ENCODE results near the gene AKAP6.

Gene AKAP6

DNA sequence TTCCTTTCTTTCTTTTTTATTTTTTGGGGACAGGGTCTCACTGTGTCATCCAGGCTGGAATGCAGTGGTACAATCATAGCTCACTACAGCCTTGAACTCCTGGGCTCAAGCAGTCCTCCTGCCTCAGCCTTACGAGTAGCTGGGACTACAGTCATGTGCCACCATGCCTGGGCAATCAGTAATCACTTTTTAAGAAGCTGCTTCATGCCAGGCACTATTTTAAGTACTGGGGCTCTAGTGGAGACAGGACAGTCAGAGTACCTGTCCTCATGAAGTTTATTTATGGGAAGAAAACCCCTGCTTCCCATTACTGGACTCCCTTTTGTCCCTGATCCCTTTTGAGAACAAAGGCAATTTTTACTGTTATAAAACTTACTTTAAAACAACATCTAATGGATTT, 485.6 kb downstream of the AKAP6 start:
- no peak for DNase-seq (ENCODE audit: low read depth in 2 of 2, low spot score in 1 of 2)

DNA sequence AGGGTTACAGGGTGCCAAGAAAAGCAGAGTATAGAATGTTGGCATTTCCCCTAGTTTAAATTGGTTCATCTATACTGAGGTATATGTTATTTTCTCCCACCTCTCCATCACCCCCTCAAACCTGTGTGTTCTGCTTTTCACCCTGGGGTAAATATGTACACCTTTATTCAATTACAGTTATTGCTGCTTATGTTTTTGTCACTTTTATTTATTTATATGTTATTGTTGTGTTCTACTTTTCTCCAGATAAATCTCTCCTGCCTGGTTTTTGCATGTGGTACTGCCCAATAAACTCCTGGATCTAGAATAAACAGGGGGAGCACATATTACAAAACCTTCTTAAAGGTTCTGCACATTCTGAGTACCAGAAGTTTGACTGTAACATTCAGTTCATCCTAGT, 487.5 kb downstream of the AKAP6 start:
- no peak for DNase-seq (ENCODE audit: low read depth in 2 of 2, low spot score in 1 of 2)

DNA sequence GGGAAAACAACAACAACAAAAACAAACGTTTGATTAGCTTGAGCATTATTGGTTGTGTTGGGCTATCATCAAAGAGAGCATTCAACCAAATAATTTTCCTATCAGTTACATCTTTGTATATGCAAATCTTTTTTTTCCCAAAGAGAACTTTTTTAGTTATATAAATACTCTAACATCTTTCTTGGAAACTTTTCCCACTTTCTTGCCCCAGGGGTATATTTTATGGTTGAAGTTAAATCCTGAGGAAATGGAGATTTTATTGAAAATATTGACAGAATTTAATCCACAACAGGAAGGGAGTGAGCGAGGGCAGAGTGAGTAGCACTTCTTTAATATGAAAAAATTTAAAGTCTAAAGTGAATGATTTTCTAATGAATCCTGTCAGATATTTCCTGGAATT, 488.7 kb downstream of the AKAP6 start:
- DNase-seq (ENCODE audit: low read depth in 2 of 2, low spot score in 1 of 2): no peak

DNA sequence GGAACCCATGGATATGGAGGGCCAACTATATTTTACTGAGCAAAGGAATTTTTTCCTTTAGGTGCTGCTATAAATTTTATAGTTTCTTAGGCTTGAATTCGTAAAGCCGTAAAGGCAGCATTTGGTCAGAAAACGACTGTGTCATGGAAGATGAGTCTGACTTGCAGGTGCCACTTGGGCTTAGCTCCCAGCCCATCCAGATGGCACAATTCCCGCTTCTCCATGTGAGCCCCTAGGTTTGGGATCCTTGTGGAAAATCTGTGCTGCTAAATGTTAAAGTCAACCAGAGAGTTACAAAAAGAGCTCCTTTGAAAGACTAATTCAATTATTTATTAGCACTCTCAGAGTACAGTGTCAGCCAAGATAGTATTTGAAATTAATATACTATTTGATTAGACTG, 489.5 kb downstream of the AKAP6 start:
- DNase-seq (ENCODE audit: low read depth in 2 of 2, low spot score in 1 of 2): no peak

GRCh38 chr14:32820181-32820580, 491.1 kb downstream of the AKAP6 start:
- DNase-seq (ENCODE audit: low read depth in 2 of 2, low spot score in 1 of 2): no peak

DNA sequence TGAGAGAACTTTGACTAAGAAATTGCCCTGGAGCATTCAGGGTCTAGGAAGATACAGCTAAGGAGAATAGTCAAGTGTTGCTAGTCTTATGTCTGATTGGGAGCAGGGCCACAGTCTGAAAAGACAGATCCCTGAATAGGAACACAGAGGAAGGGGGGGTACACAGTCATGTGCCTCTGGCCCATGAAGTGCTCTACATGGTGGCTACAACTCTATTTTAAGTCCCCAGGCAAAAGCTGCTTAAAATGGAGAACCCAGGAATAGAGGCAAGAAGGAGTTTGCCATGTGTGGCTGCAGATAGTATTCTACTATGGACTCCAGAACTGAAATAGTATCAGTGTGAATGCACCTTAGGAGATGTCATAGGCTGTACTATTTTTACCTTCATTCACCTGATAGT, 491.6 kb downstream of the AKAP6 start:
- DNase-seq (ENCODE audit: low read depth in 2 of 2, low spot score in 1 of 2): no peak

- no peak for DNase-seq (ENCODE audit: low read depth in 2 of 2, low spot score in 1 of 2)
Measured at GRCh38 chr14:32821964-32822653, 493.0 kb downstream of the AKAP6 start.

- no peak for DNase-seq (ENCODE audit: low read depth in 2 of 2, low spot score in 1 of 2)
Measured at GRCh38 chr14:32823706-32824105, 494.6 kb downstream of the AKAP6 start.

DNA sequence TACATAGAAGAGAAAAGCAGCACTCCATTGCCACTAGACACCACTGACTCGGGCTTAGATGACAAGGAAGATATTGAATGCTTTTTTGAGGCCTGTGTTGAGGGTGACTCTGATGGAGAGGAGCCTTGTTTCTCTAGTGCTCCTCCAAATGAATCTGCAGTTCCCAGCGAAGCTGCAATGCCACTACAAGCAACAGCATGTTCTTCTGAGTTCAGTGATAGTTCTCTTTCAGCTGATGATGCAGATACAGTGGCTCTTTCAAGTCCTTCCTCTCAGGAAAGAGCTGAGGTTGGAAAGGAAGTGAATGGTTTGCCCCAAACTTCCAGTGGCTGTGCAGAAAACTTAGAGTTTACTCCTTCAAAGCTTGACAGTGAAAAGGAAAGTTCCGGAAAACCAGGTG, 495.1 kb downstream of the AKAP6 start:
- DNase-seq (ENCODE audit: low read depth in 2 of 2, low spot score in 1 of 2): no peak

- DNase-seq (ENCODE audit: low read depth in 2 of 2, low spot score in 1 of 2): no peak
Measured at GRCh38 chr14:32825058-32825457, 496.0 kb downstream of the AKAP6 start.

DNA sequence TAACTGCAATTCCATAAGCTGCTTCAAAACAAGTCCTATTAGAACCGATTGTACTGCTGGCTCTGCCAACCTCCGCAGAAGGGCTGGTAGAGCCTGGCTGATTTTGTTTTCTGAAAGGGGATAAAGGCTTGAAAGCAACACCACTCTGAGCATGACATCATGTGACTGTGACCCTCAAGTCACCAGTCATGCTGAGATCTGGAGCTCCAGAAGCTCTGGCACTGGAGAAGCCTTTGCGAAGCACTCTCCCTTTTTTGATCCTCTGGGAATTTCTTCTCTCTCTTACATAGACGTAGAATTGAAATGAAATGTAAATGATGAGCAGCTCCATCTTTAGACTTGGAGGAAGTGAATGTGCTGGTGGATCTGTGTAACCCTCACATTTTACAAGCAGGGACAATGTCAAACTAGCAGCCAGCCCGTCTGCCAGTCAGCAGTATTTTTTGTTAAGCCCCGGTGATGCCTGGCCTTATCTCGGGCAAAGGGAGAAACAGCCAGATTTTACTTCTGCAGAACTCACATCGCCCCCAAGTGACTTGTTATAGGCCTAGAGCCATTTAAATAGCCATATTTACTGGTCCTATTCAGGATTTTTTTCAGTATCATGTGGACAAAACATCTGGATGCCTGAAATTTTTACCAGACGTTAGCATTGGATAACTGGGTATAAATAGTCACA, 497.4 kb downstream of the AKAP6 start:
- DNase-seq (ENCODE audit: low read depth in 2 of 2, low spot score in 1 of 2): no peak

- no peak for DNase-seq (ENCODE audit: low read depth in 2 of 2, low spot score in 1 of 2)
Measured at GRCh38 chr14:32827514-32827913, 498.4 kb downstream of the AKAP6 start.

DNA sequence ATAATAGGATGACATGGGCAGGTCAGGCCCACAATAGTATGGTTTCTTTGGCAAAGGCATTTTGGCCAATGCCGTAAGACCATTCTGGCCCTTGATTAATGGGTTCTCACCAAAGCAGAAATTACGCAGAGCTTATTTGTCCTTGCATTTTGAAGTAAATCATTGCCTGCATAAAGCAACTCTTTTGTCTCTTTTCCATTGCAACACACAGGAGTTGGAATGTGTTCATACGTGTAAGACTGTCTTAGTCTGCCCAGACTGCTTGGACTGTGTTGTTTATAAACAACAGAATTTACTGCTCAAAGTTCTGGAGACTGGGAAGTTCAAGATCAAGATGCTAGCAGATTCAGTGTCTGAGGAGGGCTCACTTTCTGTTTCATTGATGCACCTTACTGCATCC, 506.8 kb downstream of the AKAP6 start:
- no peak for DNase-seq (ENCODE audit: low read depth in 2 of 2, low spot score in 1 of 2)

GRCh38 chr14:32841698-32842097, 512.6 kb downstream of the AKAP6 start:
- no peak for DNase-seq (ENCODE audit: low read depth in 2 of 2, low spot score in 1 of 2)

- no peak for DNase-seq (ENCODE audit: low read depth in 2 of 2, low spot score in 1 of 2)
Measured at GRCh38 chr14:32846821-32847365, 517.8 kb downstream of the AKAP6 start.

GRCh38 chr14:32847867-32848266, 518.8 kb downstream of the AKAP6 start:
- no peak for DNase-seq (ENCODE audit: low read depth in 2 of 2, low spot score in 1 of 2)

- no peak for DNase-seq (ENCODE audit: low read depth in 2 of 2, low spot score in 1 of 2)
Measured at GRCh38 chr14:32865827-32866376, 536.8 kb downstream of the AKAP6 start.

DNA sequence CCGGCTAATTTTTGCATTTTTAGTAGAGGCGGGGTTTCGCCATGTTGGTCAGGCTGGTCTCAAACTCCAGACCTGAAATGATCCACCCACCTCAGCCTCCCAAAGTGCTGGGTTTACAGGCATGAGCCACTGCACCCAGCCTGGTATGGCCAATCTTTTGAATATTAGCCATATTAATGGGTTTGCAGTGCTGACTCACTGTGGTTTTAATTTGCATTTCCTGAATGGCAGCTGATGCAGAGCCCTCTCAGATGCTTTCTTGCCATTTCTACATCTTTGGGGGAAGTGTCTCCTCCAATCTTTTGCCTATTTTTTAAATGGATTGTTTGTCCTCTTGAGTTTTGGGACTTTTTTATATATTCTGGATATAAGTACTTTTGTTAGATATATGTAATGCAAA, 554.1 kb downstream of the AKAP6 start:
- DNase-seq (ENCODE audit: low read depth in 2 of 2, low spot score in 1 of 2): no peak
